Activated CD8-positive, alpha-beta memory T cell treated with anti-CD3 and anti-CD28 coated beads, Interleukin-2, amount 50 U/mL, for 24 hours (primary cell): ENCODE data around the gene DLGAP1.
"Not testable (repeated sequence)": the region's sequence is repeated elsewhere in the genome, so short reads cannot be mapped to it uniquely, and the experiment has no call there.

ENCODE experiments used
- DNase-seq: peaks from one replicate; pipeline ENCODE4 v3.0.0-alpha.2; 2020; ENCODE audit errors: extremely low read depth

DLGAP1 gene

DNA sequence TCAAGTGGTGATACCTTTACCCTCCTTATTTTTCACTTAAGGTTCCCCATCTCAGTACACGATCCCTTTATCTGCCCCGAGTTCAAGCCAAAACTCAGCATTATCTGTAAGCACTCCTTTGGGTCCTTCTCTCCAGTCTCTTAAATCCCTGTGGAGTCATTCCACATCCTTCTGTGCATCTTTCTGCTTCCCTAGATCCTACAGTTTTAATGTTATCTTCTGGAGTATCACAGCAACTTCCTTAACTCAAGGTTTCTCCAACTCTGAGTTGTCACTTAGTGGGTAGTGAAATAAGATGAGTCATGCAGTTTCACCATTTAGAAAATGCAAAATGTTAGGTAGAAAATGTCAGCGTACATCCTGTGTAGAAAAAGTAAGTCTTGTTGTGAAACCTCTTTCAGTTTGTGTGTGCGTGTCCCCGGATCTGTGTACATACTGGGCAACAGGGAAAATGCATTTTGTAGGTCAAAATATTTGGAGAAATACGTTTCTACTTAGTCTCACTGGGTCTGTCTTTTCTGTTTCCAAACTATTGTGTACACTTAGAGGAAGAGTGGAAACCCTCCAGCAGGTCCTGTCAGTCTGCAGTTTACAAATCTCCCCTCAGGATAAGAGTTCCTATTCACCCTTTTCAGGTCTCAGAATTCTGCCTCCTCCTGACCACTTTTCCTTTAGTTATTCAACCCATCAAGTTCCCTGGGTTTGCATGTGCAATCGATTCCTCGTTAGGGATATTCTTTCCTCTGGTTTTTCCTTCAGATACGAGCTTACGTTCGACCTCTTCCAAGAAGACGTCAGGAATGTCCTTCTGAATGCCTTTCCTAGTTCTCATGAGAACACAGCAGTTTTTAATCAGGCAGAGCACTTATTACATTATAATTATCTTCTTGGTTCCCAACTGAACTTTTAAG is 850.4 kb downstream of the DLGAP1 start:
- no peak for DNase-seq

DNA sequence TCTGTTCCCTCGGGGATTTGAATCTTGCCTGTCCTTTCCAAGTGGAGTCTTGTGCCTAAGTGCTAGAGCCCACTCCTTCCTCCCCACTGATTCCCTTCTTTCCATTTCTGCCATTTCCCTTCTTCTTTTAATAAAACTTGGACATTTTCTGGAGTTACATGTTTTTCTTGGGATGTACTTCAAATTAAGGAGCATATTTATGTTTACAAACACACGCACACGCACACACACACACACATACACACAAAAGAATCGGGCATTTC is 850.9 kb downstream of the DLGAP1 start:
- no peak for DNase-seq

DNA sequence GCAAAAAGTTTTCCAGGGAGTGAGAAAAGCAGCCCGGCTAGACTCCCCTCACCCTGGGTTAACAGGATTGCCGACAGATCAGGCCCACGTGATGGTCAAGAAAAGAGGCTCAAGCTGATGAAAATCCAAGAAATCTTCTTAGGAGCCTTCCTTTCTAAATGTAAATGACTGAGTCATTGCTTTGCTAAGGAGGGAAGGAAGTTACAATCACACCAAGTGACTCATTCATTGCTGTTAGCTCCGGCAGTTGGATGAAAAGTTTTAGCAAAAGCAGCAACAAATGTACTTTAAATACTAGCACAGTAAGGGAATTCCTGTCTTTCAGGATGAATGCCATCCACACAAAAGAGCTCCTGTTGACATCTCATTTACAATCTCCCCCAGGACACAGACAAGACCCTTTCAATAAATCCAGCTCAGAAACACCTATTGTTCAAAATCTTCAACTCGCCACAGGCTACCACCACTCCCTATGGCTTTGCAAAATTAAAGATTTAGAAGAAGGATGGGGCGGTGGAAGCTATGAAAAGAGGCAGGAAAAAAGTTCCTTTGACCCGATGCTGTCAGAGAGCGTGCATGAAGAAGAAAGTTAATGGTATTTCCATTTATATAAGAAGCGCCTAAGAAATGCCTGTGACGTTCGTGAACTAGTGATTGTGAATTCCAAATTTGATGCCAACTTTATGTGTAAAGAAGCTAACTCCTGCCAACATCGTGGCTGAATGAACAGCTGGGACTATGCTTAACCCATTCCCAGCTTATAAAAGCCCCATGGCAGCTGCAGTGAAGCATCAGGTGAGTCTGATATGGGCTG is 851.5 kb downstream of the DLGAP1 start:
- no peak for DNase-seq

DNA sequence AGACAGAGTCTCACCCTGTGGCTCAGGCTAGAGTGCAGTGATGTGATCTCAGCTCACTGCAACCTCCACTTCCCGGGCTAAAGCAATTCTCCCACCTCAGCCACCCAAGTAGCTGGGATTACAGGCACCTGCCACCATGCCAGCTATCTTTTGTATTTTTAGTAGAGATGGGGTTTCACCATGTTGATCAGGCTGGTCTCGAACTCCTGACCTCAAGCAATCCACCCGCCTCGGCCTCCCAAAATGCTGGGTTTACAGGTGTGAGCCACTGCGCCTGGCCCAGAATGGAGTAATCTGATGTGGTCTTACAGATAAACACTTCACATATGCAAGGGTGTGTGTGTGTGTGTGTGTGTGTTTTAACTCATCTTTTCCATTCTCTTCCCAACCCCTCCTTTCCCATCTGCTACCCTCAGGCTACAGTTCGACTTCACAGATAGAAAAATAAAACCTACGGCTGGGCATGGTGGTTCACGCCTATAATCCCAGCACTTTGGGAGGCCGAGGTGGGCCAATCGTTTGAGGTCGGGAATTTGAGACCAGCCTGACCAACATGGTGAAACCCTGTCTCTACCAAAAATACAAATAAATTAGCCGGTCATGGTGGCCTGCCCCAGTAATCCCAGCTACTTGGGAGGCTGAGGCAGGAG is 853.9 kb downstream of the DLGAP1 start:
- DNase-seq = not testable (repeated sequence)

DNA sequence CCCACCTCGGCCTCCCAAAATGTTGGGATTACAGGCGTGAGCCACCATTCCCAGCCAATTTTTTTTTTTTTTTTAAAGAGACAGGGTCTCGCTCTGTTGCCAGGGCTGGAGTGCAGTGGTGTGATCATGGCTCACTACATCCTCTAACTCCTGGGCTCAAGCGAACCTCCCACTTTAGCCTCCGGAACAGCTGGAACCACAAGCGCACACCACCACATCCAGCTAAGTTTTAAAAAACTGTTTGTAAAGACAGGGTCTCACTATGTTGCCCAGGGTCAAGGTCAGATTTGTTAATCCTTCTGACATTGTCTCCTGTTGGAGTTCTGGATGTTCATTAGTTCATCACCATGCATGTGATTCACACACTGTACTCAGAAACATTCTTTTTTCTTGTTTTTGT is 855.2 kb downstream of the DLGAP1 start:
- DNase-seq = no peak

DNA sequence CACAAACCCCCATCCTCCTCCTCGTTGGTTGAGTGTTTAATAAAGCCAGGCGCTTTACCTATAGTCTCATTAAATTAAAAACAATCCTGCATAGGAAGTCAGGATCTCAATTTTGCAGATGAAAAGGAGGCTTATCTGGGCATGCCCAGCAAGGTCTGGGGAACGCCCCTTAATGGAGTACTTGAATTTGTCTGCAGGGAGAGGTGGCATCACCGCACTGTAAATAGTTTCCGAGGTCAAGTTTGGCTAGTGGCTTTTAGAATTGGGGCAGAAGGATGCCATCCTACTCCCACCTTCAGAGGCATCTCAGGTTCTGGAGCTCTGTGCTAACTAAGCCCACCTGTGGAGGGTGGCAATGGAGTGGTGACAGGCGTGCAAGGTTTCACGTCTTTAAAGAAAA is 855.9 kb downstream of the DLGAP1 start:
- DNase-seq = no peak

DNA sequence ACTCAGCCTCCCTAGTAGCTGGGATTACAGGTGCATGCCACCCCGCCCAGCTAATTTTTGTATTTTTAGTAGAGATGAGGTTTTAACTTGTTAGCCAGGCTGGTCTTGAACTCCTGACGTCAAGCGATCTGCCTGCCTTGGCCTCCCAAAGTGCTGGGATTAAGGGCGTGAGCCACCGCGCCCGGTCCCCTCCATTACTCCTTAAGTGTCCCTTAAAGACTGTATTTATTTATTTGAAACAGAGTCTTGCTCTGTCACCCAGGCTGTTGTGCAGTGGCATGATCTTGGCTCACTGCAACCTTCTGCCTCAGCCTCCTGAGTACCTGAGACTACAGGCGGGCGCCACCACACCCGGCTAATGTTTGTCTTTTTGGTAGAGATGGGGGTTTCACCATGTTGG is 856.5 kb downstream of the DLGAP1 start:
- DNase-seq = no peak

DNA sequence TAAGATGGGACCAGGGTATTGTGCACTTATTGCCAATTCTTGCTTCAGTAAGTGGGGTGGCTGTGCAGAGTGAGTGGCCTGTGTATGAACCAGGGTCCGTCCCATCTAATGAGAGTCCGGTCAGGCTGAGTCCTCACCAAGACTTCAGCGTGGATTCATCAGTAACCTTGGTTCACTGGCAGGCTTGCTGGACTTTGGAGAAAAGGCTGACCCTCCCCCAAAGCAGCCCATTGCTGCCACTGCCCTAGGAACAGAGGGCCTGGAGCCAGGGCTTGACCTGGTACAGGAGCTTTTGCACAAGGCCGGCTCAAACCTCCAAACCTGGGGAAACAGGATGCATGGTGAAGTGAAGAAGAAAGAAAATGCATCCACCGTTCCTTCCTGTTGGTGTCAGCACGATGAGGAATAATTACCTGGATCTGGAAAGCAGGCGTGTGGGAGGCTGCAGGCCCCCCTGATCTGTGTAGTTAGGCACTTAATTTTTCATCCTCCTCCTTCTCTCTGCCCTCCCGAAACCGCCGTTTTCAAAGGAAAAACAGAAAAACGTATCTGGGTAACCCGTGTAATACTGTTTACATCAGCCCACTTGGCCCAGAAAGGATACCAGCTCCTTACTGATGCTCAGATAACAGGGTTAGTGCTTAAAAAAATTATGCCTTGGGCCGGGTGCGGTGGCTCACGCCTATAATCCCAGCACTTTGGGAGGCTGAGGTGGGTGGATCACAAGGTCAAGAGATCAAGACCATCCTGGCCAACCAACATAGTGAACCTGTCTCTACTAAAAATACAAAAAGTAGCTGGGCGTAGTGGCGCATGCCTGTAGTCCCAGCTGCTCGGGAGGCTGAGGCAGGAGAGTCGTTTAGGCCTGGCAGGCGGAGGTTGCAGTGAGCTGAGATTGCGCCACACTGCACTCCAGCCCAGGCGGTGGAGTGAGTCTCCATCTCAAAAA is 857.4 kb downstream of the DLGAP1 start:
- no peak for DNase-seq

DNA sequence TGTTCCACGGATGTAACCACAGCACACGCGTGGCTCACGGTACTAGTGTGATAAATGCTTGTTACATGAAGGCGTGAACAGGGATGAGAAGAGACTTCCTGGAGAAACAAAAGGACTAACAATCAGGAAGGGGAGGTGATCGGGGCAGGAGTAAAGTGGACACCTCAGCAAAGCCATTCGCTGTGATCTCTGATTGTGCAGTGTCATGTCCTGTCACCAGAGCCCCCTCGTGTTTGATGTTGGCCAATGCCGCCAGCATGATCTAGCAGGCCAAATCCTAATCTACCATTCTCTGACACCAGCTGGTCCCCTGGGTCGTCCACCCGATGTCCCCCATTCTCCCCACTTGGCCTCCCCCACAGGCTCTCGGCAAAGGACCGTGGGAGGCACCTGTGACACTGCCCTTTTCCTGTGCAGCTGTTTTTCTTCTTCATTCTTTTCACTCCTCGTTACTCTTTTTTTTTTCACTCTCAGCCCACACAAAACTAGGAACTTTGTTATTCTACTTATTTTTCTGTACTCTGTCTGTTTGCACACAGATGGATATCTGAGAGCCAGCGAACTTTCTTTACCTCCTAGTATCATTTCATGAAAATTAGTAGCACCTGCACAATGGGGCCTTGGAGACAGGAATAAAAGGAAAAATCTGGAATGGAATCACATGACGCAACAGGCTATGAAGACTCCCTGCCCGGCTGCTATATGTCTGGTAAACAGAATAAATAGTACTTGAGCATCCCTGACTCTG is 858.3 kb downstream of the DLGAP1 start:
- DNase-seq = no peak

DNA sequence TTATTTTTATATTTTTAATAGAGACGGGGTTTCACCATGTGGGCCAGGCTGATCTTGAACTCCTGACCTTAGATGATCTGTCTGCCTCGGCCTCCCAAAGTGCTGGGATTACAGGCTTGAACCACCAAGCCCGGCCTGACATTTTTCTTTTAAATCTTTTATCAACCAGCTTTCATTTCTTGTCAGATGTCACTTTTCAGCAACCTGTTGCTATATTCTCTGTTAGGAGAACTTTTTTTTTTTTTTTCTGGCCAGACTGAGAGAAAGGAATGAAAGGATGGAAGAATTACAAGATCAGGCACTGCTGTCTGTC is 858.8 kb downstream of the DLGAP1 start:
- DNase-seq = no peak

DNA sequence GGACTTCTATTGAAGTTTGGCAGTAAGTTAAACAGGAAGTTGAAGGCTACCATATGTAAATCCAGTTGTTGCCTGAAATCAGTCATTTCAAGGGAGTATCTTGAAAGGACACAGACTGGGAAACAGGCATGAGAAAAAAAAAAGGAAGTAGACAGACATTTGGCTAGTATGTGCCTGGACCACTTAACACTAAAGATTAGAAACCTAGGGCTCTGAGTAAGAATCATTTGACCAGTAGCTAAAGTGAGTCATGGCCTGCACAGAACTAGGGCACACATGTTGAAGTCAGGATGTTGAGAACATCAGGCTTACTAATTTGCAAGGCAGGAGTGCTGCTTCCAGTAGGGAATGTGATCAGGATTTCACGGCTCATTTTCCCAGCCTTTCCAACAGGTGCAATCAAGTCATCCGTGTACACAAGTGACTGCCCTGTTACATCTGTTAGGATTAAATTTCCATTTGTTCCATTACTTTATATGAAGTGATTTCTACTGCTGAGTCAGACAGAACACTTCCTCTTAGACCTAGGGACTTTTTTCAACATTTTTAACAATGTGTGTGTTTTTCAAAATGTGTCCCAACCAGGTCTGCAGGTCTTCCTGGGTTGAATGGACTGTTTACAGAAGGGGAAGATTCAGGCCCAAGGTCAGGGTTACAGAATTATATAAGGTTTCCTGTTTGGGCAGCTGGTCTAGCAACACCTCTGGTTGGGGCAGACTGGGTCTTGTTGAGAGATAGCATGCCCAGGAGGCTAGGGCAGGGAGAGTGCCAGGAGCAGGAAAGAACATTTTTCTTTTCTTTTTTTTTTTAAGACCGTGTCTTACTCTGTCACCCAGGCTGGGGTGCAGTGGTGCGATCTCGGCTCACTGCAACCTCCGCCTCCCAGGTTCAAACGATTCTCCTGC is 859.5 kb downstream of the DLGAP1 start:
- DNase-seq = no peak

DNA sequence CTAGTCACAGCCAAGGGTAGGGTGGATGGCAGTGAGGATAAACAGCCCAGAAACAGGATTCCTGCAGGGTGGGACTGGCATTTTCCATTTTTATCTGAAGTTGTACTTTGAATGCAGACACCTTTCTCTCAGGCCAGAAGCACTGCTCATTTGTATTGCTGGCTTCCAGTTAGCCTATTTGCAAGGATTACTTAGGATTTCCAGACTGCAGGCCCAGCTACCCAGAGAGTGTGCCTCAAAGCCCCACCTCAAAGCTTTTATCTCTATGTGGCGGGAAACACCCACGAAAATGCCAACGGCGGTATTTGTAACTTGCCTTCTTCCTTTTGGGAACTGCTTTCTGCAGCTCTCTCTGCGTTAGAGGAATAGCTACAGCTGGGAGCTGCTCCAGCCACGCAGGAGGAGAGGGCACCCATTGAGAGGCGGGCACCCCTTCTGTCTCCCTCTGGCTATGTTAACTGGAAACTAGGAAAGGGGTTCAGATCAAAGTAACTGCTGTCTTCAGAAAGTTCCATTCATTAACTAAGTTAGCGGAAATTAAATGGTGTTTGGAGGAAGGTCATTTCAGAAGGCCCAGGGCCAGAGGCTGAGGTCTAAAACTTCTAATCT is 860.2 kb downstream of the DLGAP1 start:
- no peak for DNase-seq

DNA sequence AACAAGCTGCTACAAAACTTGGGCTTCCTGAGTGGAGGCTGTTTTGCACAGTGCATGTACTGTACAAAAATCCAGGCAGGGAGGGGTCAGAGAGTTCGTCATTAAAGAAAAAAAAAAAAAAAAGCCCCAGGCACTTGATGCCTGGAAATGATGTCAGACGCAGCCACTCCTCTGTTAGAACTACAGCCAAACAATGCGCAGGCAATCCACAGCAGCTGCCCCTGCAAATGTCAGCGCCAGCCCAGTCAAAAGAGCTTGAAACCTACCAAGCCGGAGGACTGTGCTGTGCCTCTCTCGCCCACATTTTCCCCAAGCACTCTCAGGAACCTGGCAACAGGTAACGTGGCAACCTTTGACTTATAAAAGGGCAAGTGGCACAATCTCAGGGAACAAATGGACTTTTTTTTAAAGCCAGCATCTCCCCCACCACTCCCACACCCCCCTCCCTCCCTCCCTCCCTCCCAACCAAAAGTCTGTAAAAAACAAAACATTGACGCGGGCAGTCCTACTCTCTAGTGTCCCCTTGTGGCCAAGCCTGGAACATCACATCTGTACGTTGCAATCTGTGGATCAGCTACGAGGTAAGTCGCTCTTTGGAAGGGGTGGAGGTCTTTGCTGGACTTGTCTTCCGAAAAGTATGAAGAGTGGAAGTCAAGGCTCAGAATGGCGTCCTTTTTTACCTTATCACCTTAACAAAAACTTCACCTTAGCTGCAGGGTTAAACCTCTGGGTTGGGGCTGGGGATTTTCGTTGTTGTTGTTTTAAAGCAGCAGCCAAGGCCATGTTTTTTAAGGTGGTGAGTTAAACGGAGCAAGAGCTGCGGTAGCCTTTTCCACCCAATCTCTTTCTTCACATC is 861.0 kb downstream of the DLGAP1 start:
- DNase-seq = peak; percentile 66

DNA sequence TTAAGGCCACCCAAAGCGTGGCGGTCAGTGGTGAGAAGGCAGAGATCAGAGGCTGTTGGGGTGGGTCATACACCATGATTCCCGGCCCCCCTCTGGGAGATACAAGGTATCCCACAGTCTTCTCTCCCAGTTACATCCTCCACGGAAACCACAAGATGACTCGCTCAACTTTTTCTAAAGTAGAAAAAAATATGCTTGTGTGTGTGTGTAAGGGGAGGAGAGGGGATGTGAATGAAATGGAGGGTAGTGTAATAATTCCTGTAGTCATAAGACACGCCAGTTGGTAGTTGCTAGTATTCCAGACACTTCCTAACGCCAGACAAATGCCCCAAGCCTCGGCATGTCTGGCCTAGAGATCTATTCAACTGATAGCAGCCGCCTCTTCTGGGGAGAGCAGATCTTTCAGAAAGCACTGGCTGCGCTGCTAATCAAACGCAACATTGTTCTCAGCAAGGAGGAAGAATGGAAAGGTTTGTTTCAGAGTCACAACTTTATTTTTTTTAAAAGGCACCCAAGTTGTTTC is 861.7 kb downstream of the DLGAP1 start:
- no peak for DNase-seq

DNA sequence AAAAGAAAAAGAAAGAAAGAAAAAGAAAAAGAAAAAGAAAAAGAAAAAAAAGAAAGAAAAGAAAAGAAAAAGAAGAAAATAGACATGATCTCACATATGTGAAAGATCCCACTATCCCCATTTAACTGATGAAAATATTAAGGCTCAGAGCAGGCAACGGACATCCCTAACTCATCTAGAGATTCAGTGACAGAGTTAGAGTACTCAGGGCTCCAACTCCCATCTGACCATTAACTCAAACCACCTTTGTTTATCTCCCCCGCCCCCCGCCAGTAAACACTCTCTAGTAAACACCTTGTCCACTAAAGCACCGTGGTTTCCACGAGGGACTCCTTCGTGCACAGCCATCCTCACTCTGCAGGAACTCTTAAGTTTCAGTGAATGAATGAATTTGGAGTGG is 862.2 kb downstream of the DLGAP1 start:
- DNase-seq = no peak

DNA sequence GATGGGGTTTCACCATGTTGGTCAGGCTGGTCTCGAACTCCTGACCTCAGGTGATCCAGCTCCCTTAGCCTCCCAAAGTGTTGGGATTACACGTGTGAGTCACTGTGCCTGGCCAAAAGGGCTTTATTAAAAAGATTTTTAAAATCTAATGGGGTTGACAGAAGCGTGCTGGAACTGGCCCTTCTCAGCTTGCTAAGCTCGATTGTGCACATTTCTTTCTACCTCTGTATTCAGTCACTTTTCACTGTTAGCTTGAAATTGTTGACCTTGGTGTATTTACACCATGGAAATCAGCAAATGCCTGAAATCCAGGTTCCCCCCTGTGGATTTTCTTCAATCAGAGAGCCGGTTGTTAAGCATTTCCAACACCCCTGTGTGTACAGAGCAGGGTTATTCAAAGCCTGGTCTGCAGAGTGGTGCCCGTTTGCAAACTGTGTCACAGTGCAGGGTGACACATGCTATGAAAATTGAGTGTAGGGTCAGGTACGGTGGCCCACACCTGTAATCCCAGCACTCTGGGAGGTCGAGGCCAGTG is 864.9 kb downstream of the DLGAP1 start:
- DNase-seq = no peak

DNA sequence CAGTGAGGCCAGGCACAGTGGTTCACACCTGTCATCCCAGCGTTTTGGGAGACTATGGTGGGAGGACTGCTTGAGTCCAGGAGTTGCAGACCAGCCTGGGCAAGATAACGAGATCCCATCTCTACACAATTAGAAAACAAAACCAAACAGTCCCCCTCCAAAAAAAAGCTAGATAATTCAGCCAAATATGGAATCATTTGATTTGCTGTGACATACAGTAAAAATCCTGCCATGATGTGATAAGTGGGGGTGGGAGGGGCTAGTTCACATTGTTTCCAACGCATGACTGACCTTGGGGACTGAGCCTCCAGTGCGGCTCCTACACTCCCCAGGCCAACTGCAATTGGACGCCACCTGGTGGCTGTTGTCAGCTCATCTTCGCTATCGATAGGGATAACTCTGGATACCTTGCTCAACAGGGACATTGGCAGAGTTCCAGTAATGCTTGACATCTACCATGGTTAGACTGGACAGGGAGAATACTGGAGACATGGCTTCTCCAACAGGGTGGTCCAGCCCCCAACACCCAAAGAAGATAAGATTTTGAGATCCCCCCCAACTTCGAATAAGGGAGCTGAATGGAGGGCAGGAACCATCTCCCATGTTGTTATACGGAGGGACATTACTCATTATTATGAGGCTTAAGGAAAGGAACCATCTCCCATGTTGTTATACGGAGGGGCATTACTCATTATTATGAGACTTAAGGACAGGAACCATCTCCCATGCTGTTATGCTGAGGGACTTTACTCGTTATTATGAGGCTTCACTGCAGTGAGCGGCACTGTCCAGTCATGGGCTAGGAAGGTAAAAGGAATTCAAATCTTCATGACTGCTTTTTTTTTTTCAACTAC is 869.2 kb downstream of the DLGAP1 start:
- peak; percentile 43 for DNase-seq
